Activated naive CD4-positive, alpha-beta T cell treated with anti-CD3 and anti-CD28 coated beads, Interleukin-2, amount 50 U/mL, for 16 hours (primary cell): ENCODE measurements around the gene EPHB2.

ENCODE experiments used
- DNase-seq: peaks from one replicate; pipeline ENCODE4 v3.0.0-alpha.2; 2020

Gene EPHB2

GRCh38 chr1:22864886-22865285, 154.2 kb downstream of the EPHB2 start:
- no peak for DNase-seq

GRCh38 chr1:22865736-22866135, 155.1 kb downstream of the EPHB2 start:
- DNase-seq = no peak

GRCh38 chr1:22866868-22867267, 156.2 kb downstream of the EPHB2 start:
- no peak for DNase-seq

GRCh38 chr1:22868331-22868730, 157.7 kb downstream of the EPHB2 start:
- DNase-seq = no peak

GRCh38 chr1:22869325-22869724, 158.7 kb downstream of the EPHB2 start:
- DNase-seq = no peak

- no peak for DNase-seq
Measured at GRCh38 chr1:22870201-22870871, 159.7 kb downstream of the EPHB2 start.

- no peak for DNase-seq
Measured at GRCh38 chr1:22872981-22873664, 162.5 kb downstream of the EPHB2 start.

- no peak for DNase-seq
Measured at GRCh38 chr1:22874785-22875184, 164.1 kb downstream of the EPHB2 start.

GRCh38 chr1:22875241-22875640, 164.6 kb downstream of the EPHB2 start:
- DNase-seq = no peak

- no peak for DNase-seq
Measured at GRCh38 chr1:22875841-22876240, 165.2 kb downstream of the EPHB2 start.

- no peak for DNase-seq
Measured at GRCh38 chr1:22876359-22877111, 165.9 kb downstream of the EPHB2 start.

GRCh38 chr1:22877112-22877915, 166.7 kb downstream of the EPHB2 start:
- no peak for DNase-seq

GRCh38 chr1:22877980-22878379, 167.3 kb downstream of the EPHB2 start:
- DNase-seq = no peak

GRCh38 chr1:22878626-22879025, 168.0 kb downstream of the EPHB2 start:
- DNase-seq = no peak

- no peak for DNase-seq
Measured at GRCh38 chr1:22879445-22879844, 168.8 kb downstream of the EPHB2 start.

- DNase-seq = no peak
Measured at GRCh38 chr1:22880174-22880601, 169.5 kb downstream of the EPHB2 start.

GRCh38 chr1:22883406-22883805, 172.8 kb downstream of the EPHB2 start:
- DNase-seq = no peak

GRCh38 chr1:22884806-22885530, 174.3 kb downstream of the EPHB2 start:
- no peak for DNase-seq

- DNase-seq = no peak
Measured at GRCh38 chr1:22886211-22886610, 175.6 kb downstream of the EPHB2 start.

- no peak for DNase-seq
Measured at GRCh38 chr1:22887491-22887890, 176.9 kb downstream of the EPHB2 start.

GRCh38 chr1:22888320-22889075, 177.9 kb downstream of the EPHB2 start:
- DNase-seq = no peak
